Endothelial cell of umbilical vein (primary cell): ENCODE results near the gene SULT2B1. TPM values are rescaled to one million over a fixed set of nuclear protein-coding genes. Genes with fewer than 3 reads are reported as not detected.
"Not testable (repeated sequence)": the region's sequence is repeated elsewhere in the genome, so short reads cannot be mapped to it uniquely, and the experiment has no call there.

Source experiments
- BruUV-seq: library from RNA; stranded (reverse); fragments of 400-500 nt; replicated peaks from 2 replicates; lab custom pipeline; 2021; lab: Mats Ljungman, UMichigan
- CTCF ChIA-PET: fragments of 300-600, 350-600 bp; sonication (Branson Sonifier 250); formaldehyde crosslinking; loops from one replicate; lab custom pipeline; 2021; ENCODE audit warnings: antibody characterized with exemption, inconsistent platforms; lab: Charles Lee
- POLR2A ChIA-PET: fragments of 300-600, 350-600 bp; sonication (Branson Sonifier 250); formaldehyde crosslinking; loops from one replicate; lab custom pipeline; 2021; ENCODE audit warnings: antibody characterized with exemption, inconsistent platforms; lab: Charles Lee
- DNase-seq: peaks from one replicate; pipeline ENCODE4 v3.0.0-alpha.2; 2011; ENCODE audit warnings: low read depth, low spot score
- FAIRE-seq: peaks from 2 replicates; lab custom pipeline; 2011; peaks lifted over from hg19 to GRCh38; lab: Jason Lieb, UNC
- H2AFZ ChIP-seq: 2 replicates; pipeline ENCODE4 v1.6.0; 2012; ENCODE audit warnings: low read depth, low read length, control low read depth, inconsistent platforms
- H3K27ac ChIP-seq: 2 replicates; pipeline ENCODE4 v1.5.1; 2011; ENCODE audit warnings: low read depth, mild to moderate bottlenecking, control low read depth, low read length, moderate library complexity; ENCODE audit not compliant: insufficient read depth
- H3K27me3 ChIP-seq, 2 experiments: 2 replicates each; pipeline versions ENCODE4 v1.6.0 to v1.6.1; 2011; ENCODE audit warnings: low read length in 2 of 2, mixed read lengths in 1 of 2; ENCODE audit not compliant: control insufficient read depth in 2 of 2, insufficient read depth in 2 of 2
- H3K36me3 ChIP-seq, 2 experiments: 2 replicates in 1 of 2; 3 replicates in 1 of 2; pipeline ENCODE4 v1.5.1; 2011; ENCODE audit warnings: low read length in 2 of 2, mild to moderate bottlenecking in 1 of 2, moderate library complexity in 1 of 2; ENCODE audit not compliant: control insufficient read depth in 2 of 2, insufficient read depth in 2 of 2; ENCODE audit errors: extremely low read depth in 1 of 2
- H3K4me1 ChIP-seq: 3 replicates; pipeline ENCODE4 v1.5.1; 2011; ENCODE audit warnings: mild to moderate bottlenecking, low read length; ENCODE audit not compliant: control insufficient read depth, insufficient read depth; ENCODE audit errors: extremely low read depth
- H3K4me2 ChIP-seq: 2 replicates; pipeline ENCODE4 v1.6.1; 2011; ENCODE audit warnings: low read length, control low read depth, mixed read lengths; ENCODE audit not compliant: insufficient read depth
- H3K4me3 ChIP-seq, 3 experiments: fragments of 200-600 bp in 1 of 3; sonication (generic), shearing (Covaris generic) in 1 of 3; replicated peaks in 1 of 3; 2 replicates each; pipeline ENCODE4 v1.5.1; 2011 to 2016; ENCODE audit warnings: control low read depth in 3 of 3, low read length in 3 of 3, mild to moderate bottlenecking in 2 of 3, inconsistent platforms in 1 of 3, low read depth in 1 of 3, moderate library complexity in 1 of 3; ENCODE audit not compliant: insufficient read depth in 1 of 3
- H3K79me2 ChIP-seq: 2 replicates; pipeline ENCODE4 v1.6.0; 2012; ENCODE audit warnings: low read length, inconsistent platforms; ENCODE audit not compliant: control insufficient read depth, insufficient read depth
- H3K9ac ChIP-seq: replicated peaks from 2 replicates; pipeline ENCODE3; 2011; ENCODE audit warnings: low read length, control low read depth; ENCODE audit not compliant: insufficient read depth; ENCODE audit errors: extremely low read depth
- H3K9me1 ChIP-seq: replicated peaks from 3 replicates; pipeline ENCODE4 v1.6.0; 2011; ENCODE audit warnings: mild to moderate bottlenecking, low read length; ENCODE audit not compliant: control insufficient read depth, insufficient read depth; ENCODE audit errors: extremely low read depth
- H3K9me3 ChIP-seq: replicated peaks from 2 replicates; pipeline ENCODE4 v1.5.1; 2012; ENCODE audit warnings: low read length, inconsistent platforms; ENCODE audit not compliant: control insufficient read depth, insufficient read depth
- H4K20me1 ChIP-seq: replicated peaks from 2 replicates; pipeline ENCODE3; 2011; ENCODE audit warnings: mild to moderate bottlenecking, low read length; ENCODE audit not compliant: control insufficient read depth, insufficient read depth; ENCODE audit errors: extremely low read depth
- EZH2 ChIP-seq: IDR thresholded peaks from 2 replicates; pipeline ENCODE4 v1.6.1; 2012; ENCODE audit warnings: borderline replicate concordance, low read depth, mild to moderate bottlenecking, moderate library complexity, low read length, inconsistent platforms; ENCODE audit not compliant: severe bottlenecking
- FOS ChIP-seq: IDR thresholded peaks from 2 replicates; pipeline ENCODE4 v1.6.1; 2011; ENCODE audit warnings: mild to moderate bottlenecking, low read length, moderate library complexity, borderline replicate concordance; ENCODE audit not compliant: insufficient read depth
- GATA2 ChIP-seq: IDR thresholded peaks from 2 replicates; pipeline ENCODE4 v1.7.0; 2011; ENCODE audit warnings: low read depth, mild to moderate bottlenecking, moderate library complexity, mixed read lengths, low read length; ENCODE audit not compliant: insufficient read length, insufficient read depth
- JUN ChIP-seq: IDR thresholded peaks from 2 replicates; pipeline ENCODE4 v1.6.1; 2011; ENCODE audit warnings: borderline replicate concordance, low read depth; ENCODE audit not compliant: insufficient read length, insufficient read depth
- MYC ChIP-seq: IDR thresholded peaks from one replicate; pipeline ENCODE4 v1.6.1; 2011; ENCODE audit warnings: mild to moderate bottlenecking, low read depth, low read length
- POLR2A ChIP-seq: IDR thresholded peaks from 2 replicates; pipeline ENCODE4 v1.6.1; 2012; ENCODE audit warnings: low read depth, mild to moderate bottlenecking, control low read depth, low read length
- POLR2AphosphoS5 ChIP-seq: IDR thresholded peaks from 2 replicates; pipeline ENCODE4 v1.6.1; 2012; ENCODE audit warnings: low read depth, mild to moderate bottlenecking, control low read depth, low read length, moderate library complexity; ENCODE audit not compliant: insufficient read depth
- dilution Hi-C: fragments of 300-500 bp; cut with MboI; formaldehyde crosslinking; loops from one replicate; pipeline ENCODE4 v1.15.0; 2019; ENCODE audit warnings: low sequenced_read_pairs; ENCODE audit not compliant: extremely low pct_ligation_motif_present
- intact Hi-C: fragments of 100-400 bp; cut with micrococcal nuclease; formaldehyde crosslinking; loops from one replicate; pipeline ENCODE4 v1.10.0; 2022
- polyA plus RNA-seq, 4 experiments: library from polyadenylated mRNA; depleted of rRNA in 3 of 4; stranded (reverse) in 3 of 4; unstranded in 1 of 4; fragments of >200 nt; gene quantifications; 2 replicates each; pipeline versions ENCODE4 v1.2.1 to v1.2.3, GENCODE V29; 2011 to 2012; ENCODE audit warnings: missing spikeins in 1 of 4
- total RNA-seq: library from RNA; stranded (reverse); gene quantifications from 2 replicates; pipeline ENCODE4 v1.2.3, GENCODE V29; 2021
- TF ChIP-seq, protein P1 (sequence below), 2 donors: IDR thresholded peaks; 1 replicate in 1 of 2; 2 replicates in 1 of 2; pipeline ENCODE4 v1.5.1; 2011; ENCODE audit warnings: low read length in 2 of 2, mild to moderate bottlenecking in 2 of 2, moderate library complexity in 2 of 2, control low read depth in 1 of 2, inconsistent platforms in 1 of 2, low read depth in 1 of 2; ENCODE audit not compliant: insufficient read depth in 1 of 2; ENCODE audit errors: extremely low read depth in 1 of 2
- TF ChIP-seq, protein P2 (sequence below): IDR thresholded peaks from 2 replicates; pipeline ENCODE4 v1.6.1; 2011; ENCODE audit not compliant: insufficient read depth, insufficient read length

SULT2B1 gene
- total and polyA plus RNA-seq, 2 donors (not counting 3 experiments of a cell fraction or from before 2014, with no cell fraction given) = not detected

DNA sequence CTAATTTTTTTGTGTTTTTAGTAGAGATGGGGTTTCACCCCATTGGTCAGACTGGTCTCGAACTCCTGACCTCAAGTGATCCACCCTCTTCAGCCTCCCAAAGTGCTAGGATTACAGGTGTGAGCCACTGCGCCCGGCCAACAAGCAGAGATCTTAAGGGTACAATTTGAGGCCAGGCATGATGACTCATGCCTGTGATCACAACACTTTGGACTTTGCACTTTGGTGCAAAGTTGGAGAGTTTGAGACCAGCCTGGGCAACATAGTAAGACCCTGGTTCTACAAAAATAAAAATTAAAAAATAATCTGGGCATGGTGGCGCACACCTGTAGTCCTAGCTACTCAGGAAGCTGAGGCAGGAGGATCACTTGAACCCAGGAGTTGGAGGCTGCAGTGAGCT is 32.5 kb upstream of the SULT2B1 start:
- H4K20me1 ChIP-seq, H3K4me2 ChIP-seq, DNase-seq, BruUV-seq, H3K27ac ChIP-seq, H3K9me3 ChIP-seq, H3K4me3 ChIP-seq, H3K9me1 ChIP-seq, H3K4me1 ChIP-seq, H2AFZ ChIP-seq, H3K27me3 ChIP-seq, dilution Hi-C loops, POLR2A ChIA-PET, H3K79me2 ChIP-seq, intact Hi-C loops, FAIRE-seq, H3K9ac ChIP-seq, H3K36me3 ChIP-seq: not testable (repeated sequence)
- CTCF ChIA-PET = interaction anchor here (1.2 to 2.5 kb wide), 3 partner anchors 14 to 69 kb away, joined by 4 to 13 read pairs (median 5); no protein-coding TSS in a partner anchor

DNA sequence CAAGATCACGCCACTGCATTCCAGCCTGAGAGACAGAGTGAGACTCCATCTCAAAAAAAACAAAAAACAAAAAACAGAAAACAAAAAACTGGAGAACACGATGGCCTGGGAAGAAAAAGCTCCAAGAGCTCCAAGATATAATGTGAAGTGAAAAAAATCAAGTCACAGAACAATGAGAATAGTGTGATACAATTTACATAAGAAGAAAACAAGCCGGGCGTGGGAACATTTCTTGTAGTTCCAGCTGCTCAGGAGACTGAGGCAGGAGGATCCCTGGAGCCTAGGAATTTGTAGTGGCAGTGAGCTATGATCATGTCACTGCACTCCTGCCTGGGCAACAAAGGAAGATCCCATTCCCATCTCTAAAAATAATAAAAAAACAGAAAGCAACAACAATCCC is 31.8 kb upstream of the SULT2B1 start:
- Histone ChIP-seq H3K4me3 (no peak overlapping the region), H3K4me1 (no peaks in the 10 kb centered on the region), H2AFZ (no peak overlapping the region), H4K20me1 (no peaks in the 10 kb centered on the region), H3K9me3 (peaks cover 2% of the 10 kb centered on the region), H3K27me3 (no peaks in the 10 kb centered on the region), H3K27ac (no peak overlapping the region), H3K4me2 (no peak overlapping the region), H3K36me3 (no peaks in the 10 kb centered on the region), H3K9ac (no peak overlapping the region), H3K79me2 (no peaks in the 10 kb centered on the region), H3K9me1 (no peaks in the 10 kb centered on the region)
- no TSS peak for BruUV-seq
- DNase-seq (no peak), FAIRE-seq (no peak)
- ChIA-PET POLR2A (no interaction called here), CTCF (interaction anchor here (1.2 to 2.5 kb wide), 2 partner anchors 14 to 64 kb away, joined by 4 to 13 read pairs; no protein-coding TSS in a partner anchor)
- TF ChIP-seq GATA2 = no peak
- TF ChIP-seq EZH2 = no peak
- TF ChIP-seq MYC = no peak
- TF ChIP-seq, protein P1, sequence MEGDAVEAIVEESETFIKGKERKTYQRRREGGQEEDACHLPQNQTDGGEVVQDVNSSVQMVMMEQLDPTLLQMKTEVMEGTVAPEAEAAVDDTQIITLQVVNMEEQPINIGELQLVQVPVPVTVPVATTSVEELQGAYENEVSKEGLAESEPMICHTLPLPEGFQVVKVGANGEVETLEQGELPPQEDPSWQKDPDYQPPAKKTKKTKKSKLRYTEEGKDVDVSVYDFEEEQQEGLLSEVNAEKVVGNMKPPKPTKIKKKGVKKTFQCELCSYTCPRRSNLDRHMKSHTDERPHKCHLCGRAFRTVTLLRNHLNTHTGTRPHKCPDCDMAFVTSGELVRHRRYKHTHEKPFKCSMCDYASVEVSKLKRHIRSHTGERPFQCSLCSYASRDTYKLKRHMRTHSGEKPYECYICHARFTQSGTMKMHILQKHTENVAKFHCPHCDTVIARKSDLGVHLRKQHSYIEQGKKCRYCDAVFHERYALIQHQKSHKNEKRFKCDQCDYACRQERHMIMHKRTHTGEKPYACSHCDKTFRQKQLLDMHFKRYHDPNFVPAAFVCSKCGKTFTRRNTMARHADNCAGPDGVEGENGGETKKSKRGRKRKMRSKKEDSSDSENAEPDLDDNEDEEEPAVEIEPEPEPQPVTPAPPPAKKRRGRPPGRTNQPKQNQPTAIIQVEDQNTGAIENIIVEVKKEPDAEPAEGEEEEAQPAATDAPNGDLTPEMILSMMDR (IDR thresholded peaks at IDR 0.05; ENCODE audit: extremely low read depth in 1 of 2, insufficient read depth in 1 of 2, low read depth in 1 of 2, low read length in 2 of 2) = no peak
- TF ChIP-seq POLR2AphosphoS5 = no peak
- TF ChIP-seq, protein P2, sequence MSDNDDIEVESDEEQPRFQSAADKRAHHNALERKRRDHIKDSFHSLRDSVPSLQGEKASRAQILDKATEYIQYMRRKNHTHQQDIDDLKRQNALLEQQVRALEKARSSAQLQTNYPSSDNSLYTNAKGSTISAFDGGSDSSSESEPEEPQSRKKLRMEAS = no peak
- no peak for TF ChIP-seq POLR2A
- TF ChIP-seq FOS = no peak
- TF ChIP-seq JUN = no peak
- intact Hi-C loops = no loop called here
- dilution Hi-C loops = no loop called here
